Amygdala (tissue), 56 donors: ENCODE measurements around the gene LRRC8C.

Source experiments
- DNase-seq, 56 donors: peaks; one replicate each; lab custom pipeline; 2025; lab: John Stamatoyannopoulos, UW

Gene LRRC8C

GRCh38 chr1:89724369-89725010, 91.6 kb downstream of the LRRC8C start:
- no peak for DNase-seq

- no peak for DNase-seq
Measured at GRCh38 chr1:89725011-89725370, 92.1 kb downstream of the LRRC8C start.

- DNase-seq = no peak
Measured at GRCh38 chr1:89725631-89726030, 92.7 kb downstream of the LRRC8C start.

- DNase-seq = no peak
Measured at GRCh38 chr1:89727517-89728312, 94.8 kb downstream of the LRRC8C start.

GRCh38 chr1:89728381-89728780, 95.5 kb downstream of the LRRC8C start:
- DNase-seq = no peak

GRCh38 chr1:89732206-89732605, 99.3 kb downstream of the LRRC8C start:
- no peak for DNase-seq

- no peak for DNase-seq
Measured at GRCh38 chr1:89732643-89733222, 99.8 kb downstream of the LRRC8C start.

GRCh38 chr1:89733748-89734147, 100.8 kb downstream of the LRRC8C start:
- no peak for DNase-seq

- no peak for DNase-seq
Measured at GRCh38 chr1:89734442-89734841, 101.5 kb downstream of the LRRC8C start.

GRCh38 chr1:89735479-89735878, 102.6 kb downstream of the LRRC8C start:
- DNase-seq = no peak

- DNase-seq = no peak
Measured at GRCh38 chr1:89736937-89737733, 104.2 kb downstream of the LRRC8C start.

GRCh38 chr1:89737985-89738510, 105.1 kb downstream of the LRRC8C start:
- no peak for DNase-seq

GRCh38 chr1:89739013-89739843, 106.3 kb downstream of the LRRC8C start:
- DNase-seq = peak in 2 of 56 donors; percentile 3 to 18

- DNase-seq = no peak
Measured at GRCh38 chr1:89739844-89740216, 106.9 kb downstream of the LRRC8C start.

GRCh38 chr1:89743788-89744187, 110.9 kb downstream of the LRRC8C start:
- no peak for DNase-seq

GRCh38 chr1:89746424-89747149, 113.7 kb downstream of the LRRC8C start:
- DNase-seq = no peak

GRCh38 chr1:89753761-89754160, 120.8 kb downstream of the LRRC8C start:
- no peak for DNase-seq

GRCh38 chr1:89754518-89754917, 121.6 kb downstream of the LRRC8C start:
- DNase-seq = peak in 1 of 56 donors; percentile 10

GRCh38 chr1:89755591-89755990, 122.7 kb downstream of the LRRC8C start:
- no peak for DNase-seq
